ENCODE data around the gene ARHGAP26.

ARHGAP26 gene

DNA sequence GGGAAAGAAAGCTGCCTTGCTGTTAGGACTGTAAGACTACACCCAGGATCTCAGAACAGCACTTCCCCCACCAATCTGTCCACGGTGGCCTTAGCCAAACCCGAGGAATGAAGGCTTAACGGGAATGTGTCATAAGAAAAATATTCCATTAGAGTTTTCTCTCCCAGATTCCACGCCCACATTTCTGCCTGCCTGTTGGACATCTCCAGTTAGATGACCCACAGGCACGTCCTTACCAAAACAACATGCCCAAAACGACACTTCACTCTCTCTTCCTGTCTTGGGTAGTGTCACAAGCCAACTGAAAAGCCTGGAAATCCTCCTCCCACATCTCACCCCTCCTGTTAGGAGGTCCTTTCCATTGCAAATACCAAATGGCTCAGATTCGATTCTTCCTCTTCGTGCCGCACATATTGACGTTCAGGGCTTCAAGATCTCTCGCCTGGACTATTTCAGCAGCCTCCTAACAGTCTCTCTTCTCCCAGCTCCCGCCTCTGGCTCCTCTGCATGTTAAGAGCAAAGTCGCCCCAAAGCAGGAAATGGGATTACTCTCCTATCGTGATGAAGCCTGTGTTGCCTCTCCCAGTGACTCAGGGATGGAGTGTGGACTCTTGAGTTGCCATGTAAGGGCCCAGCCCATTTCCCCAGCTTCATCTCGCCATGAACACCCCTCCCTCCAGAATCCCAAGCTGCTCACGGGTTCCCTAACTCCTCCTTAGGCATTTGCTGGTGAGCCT is 474.0 kb downstream of the ARHGAP26 start:
- no peak overlapping the region for H3K27ac Mint-ChIP-seq
- H3K9me3 Mint-ChIP-seq, result peaks cover 7% of the 10 kb centered on the region
- CTCF ChIA-PET, result no interaction called here
- peaks cover 4% of the 10 kb centered on the region for H3K27me3 Mint-ChIP-seq
- H3K4me1 Mint-ChIP-seq, result no peaks in the 10 kb centered on the region
- no peak for DNase-seq
- no peak overlapping the region for H3K4me3 Mint-ChIP-seq
- no peaks in the 10 kb centered on the region for H3K36me3 Mint-ChIP-seq

DNA sequence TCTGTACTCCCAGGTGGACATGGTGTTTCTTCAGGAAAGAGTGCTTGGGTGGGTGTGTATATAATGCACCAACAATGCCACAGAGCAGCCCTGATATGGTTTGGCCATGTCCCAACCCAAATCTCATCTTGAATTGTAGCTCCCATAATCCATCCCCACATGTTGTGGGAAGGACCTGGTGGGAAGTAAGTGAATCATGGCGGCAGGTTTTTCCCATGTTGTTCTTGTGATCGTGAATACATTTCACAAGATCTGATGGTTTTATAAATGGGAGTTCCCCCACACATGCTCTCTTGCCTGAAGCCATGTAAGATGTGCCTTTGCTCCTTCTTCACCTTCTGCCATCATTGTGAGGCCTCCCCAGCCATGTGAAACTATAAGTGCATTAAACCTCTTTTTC is 474.8 kb downstream of the ARHGAP26 start:
- Mint-ChIP-seq H3K4me1 (no peaks in the 10 kb centered on the region), H3K4me3 (no peak overlapping the region), H3K27me3 (peaks cover 4% of the 10 kb centered on the region), H3K36me3 (no peaks in the 10 kb centered on the region), H3K27ac (no peak overlapping the region), H3K9me3 (peaks cover 7% of the 10 kb centered on the region)
- CTCF ChIA-PET, result no interaction called here
- no peak for DNase-seq

DNA sequence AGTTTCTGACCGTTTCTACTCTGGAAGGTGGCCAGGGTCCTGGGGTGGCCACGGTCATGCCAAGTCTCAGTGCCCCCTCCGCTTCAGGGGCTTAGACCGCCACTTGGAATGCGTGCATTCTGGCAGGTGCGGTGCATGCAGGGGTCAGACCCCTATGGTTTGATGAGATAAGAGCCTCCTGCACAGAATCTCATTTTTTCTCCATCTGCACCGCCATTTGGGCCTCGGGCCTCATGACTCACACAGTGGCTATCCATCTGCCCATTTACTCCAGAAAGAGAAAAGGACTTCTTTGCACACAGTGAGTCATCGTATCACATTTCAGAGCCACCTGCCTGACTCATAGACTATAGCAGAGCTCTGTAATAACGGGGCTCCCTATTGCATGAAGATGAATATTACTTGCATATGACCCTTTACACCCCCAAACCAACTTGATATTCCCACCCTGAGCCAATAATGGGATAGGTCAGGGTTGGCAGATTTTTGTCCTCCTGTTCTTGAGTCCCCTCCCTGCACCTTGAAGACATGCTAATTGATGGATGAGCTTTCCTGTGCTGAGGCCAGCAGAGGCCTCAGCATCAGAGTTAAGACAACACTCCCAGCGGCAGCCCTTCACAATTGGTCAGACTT is 475.9 kb downstream of the ARHGAP26 start:
- Mint-ChIP-seq H3K4me3 (no peak overlapping the region), H3K27ac (no peak overlapping the region), H3K4me1 (no peaks in the 10 kb centered on the region), H3K9me3 (peaks cover 7% of the 10 kb centered on the region), H3K27me3 (peaks cover 4% of the 10 kb centered on the region), H3K36me3 (no peaks in the 10 kb centered on the region)
- DNase-seq, result no peak
- CTCF ChIA-PET, result no interaction called here

DNA sequence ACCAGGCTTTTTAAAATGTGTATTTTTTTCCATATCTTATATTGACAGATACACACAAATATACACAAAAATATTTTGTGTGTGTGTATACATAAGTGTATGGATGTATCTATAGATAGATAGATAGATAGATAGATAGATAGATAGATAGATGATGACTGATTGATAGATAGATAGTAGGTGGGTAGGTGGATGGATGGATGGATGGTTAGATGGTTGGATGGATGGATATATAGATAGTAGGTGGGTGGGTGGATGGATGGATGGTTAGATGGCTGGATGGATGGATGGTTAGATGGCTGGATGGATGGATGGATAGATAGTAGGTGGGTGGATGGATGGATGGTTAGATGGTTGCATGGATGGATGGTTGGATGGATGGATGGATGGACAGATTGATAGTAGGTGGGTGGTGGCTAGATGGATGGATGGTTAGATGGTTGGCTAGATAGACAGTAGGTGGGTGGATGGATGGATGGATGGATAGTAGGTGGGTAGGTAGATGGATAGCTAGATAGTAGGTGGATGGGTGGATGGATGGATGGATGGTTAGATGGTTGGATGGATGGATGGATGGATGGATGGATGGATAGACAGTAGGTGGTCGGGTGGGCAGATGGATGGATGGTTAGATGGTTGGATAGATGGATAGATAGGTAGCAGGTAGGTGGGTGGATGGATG is 477.1 kb downstream of the ARHGAP26 start:
- Mint-ChIP-seq H3K27ac (no peak overlapping the region), H3K4me3 (no peak overlapping the region), H3K9me3 (peaks cover 7% of the 10 kb centered on the region), H3K4me1 (no peaks in the 10 kb centered on the region), H3K27me3 (peaks cover 4% of the 10 kb centered on the region), H3K36me3 (no peaks in the 10 kb centered on the region)
- DNase-seq, result no peak
- CTCF ChIA-PET, result no interaction called here

DNA sequence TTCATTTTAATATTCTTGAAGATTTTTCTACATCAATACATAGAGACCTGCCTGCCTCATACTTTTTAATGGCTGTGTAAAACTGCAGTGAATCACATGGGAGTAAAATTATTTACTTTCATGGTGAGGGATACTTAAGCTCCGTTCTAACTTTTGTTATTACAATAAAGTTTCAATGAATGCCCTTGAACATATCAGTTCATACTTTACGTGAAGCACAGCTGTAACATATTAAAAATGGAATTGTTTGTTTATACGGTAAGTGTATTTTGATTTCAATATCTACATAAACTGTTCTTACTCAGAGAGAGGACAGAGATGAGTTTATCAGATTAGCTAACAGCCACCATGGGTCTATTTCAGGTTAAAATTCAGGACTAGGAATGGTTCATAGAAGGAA is 478.2 kb downstream of the ARHGAP26 start:
- peaks cover 4% of the 10 kb centered on the region for H3K27me3 Mint-ChIP-seq
- no peak overlapping the region for H3K4me3 Mint-ChIP-seq
- CTCF ChIA-PET, result no interaction called here
- no peak overlapping the region for H3K27ac Mint-ChIP-seq
- no peaks in the 10 kb centered on the region for H3K36me3 Mint-ChIP-seq
- H3K4me1 Mint-ChIP-seq, result no peaks in the 10 kb centered on the region
- H3K9me3 Mint-ChIP-seq, result peaks cover 7% of the 10 kb centered on the region
- no peak for DNase-seq

DNA sequence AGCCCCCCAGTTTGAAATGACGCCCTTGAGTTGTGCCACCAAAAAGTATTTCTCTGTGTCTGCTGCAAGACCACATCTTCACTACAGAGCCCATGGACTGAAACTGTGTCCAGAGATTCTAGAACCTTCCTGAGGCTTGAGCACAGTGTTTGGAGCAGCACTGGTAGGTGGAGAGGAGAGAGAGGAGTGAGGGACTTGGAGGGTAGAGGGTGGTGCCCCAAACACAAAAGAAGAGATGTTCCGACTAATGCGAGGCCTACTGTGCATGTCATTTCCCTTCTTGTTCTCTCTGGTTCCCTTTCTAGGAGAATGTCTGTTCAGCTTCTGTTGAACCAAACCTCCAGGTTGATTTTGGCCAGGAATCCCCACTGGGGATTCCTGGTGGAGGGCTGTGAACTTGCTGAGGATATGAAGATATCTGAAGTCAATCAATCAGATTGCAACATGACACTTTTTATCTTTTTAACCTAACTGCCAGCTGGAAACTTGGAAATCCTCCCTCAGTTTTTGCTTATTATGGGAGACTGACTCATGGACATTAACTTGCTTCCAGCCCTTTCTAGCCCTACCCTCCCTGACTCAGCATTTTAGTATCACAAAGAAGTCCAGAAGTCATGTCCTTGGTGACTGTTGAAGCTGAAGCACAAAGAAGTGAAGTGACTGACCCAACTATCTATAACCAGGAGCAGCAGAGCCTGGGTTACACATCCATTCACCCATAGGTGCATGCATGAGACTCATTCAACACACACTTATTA is 478.8 kb downstream of the ARHGAP26 start:
- Mint-ChIP-seq H3K36me3 (no peaks in the 10 kb centered on the region), H3K4me1 (no peaks in the 10 kb centered on the region), H3K27ac (no peak overlapping the region), H3K4me3 (no peak overlapping the region), H3K27me3 (peaks cover 2% of the 10 kb centered on the region), H3K9me3 (peaks cover 7% of the 10 kb centered on the region)
- CTCF ChIA-PET, result no interaction called here
- no peak for DNase-seq

DNA sequence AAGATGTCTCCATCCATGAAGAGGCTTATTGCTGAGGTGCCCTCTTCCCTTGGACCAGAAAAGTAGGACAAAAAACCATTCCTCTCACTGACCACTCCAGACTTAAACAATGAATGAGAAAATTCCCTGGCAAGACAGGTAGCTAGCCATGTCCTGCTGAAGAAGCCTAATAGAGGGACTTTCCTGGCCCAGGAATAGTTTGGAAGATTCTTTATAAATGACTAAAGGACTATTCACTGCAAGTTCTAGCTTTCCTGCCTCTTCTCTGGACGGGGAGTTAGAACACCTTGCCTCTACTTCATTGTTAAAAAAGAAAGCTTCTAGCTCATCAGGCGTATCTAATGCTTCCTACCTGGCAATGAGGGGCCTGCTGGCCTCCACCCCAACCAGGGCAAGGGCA is 479.7 kb downstream of the ARHGAP26 start:
- Mint-ChIP-seq H3K36me3 (no peaks in the 10 kb centered on the region), H3K27ac (no peak overlapping the region), H3K9me3 (peaks cover 7% of the 10 kb centered on the region), H3K4me1 (no peaks in the 10 kb centered on the region), H3K4me3 (no peak overlapping the region), H3K27me3 (no peaks in the 10 kb centered on the region)
- no peak for DNase-seq
- CTCF ChIA-PET, result no interaction called here

DNA sequence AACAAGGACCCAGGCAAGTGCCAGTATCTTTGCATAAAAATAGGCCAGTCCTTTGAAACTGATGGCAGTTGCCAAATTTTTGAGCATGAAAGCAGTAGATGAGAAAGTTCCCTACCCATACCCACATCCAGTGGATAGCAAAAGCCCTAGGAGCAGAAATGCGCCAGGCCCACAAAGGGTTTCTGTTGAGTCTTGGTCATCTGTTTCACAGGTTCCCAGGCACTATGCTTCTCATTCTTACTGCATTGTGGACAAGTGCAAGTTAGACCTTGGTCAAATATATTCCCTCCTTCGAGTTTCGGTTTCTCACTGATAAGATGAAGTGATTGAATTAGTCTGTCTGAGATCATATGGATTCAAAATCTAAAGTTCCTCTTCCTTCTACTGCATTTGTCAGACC is 481.0 kb downstream of the ARHGAP26 start:
- no peak for DNase-seq
- no peaks in the 10 kb centered on the region for H3K36me3 Mint-ChIP-seq
- no peak overlapping the region for H3K27ac Mint-ChIP-seq
- H3K9me3 Mint-ChIP-seq, result peaks cover 2% of the 10 kb centered on the region
- CTCF ChIA-PET, result no interaction called here
- H3K4me3 Mint-ChIP-seq, result no peak overlapping the region
- no peaks in the 10 kb centered on the region for H3K27me3 Mint-ChIP-seq
- H3K4me1 Mint-ChIP-seq, result no peaks in the 10 kb centered on the region

DNA sequence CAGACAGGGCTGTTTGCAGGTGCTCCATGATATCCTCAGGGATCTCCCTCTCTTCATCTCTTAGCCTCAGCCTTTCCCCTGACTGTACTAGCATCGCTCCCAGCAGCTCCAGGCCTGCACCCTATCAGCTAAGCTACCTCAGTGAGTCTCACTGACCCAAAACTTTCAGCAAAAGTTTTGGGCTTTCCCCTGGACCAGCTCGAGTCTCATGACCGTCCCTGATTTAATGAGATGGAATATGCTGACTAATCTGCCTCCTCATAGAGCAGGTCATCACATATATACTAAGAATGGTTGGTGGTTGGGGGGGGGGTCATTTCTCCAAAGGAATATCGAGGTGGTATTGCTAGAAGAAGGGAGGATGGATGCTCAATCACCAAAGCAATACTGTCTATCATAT is 481.8 kb downstream of the ARHGAP26 start:
- no peak overlapping the region for H3K27ac Mint-ChIP-seq

DNA sequence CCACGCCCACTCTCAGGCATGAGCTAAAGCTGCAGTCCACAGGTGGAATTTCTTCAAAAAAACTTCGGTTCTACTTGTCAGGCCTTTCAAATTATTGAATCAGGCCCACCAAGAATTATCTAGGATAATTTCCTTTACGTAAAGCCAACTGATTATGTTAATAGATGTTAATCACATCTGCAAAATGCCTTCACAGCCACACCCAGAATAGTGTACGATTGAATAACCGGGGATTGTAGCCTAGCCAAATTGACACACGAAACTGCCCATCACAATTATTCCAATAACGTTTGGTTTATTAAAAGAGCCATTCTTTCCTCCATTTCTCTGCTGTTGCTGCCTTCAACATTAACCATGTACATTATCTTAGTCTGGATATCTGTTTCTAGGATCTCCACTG is 484.6 kb downstream of the ARHGAP26 start:
- Mint-ChIP-seq H3K27ac (no peak overlapping the region), H3K36me3 (no peaks in the 10 kb centered on the region), H3K4me3 (no peak overlapping the region), H3K4me1 (no peaks in the 10 kb centered on the region), H3K9me3 (no peaks in the 10 kb centered on the region), H3K27me3 (no peaks in the 10 kb centered on the region)
- CTCF ChIA-PET, result no interaction called here
- DNase-seq, result no peak

More for the DNA sequence above, 481.8 kb downstream of the ARHGAP26 start:
- H3K4me3 Mint-ChIP-seq, result no peak overlapping the region
- H3K27me3 Mint-ChIP-seq, result no peaks in the 10 kb centered on the region
- no peaks in the 10 kb centered on the region for H3K36me3 Mint-ChIP-seq
- CTCF ChIA-PET, result no interaction called here
- H3K4me1 Mint-ChIP-seq, result no peaks in the 10 kb centered on the region
- DNase-seq, result no peak
- no peaks in the 10 kb centered on the region for H3K9me3 Mint-ChIP-seq

DNA sequence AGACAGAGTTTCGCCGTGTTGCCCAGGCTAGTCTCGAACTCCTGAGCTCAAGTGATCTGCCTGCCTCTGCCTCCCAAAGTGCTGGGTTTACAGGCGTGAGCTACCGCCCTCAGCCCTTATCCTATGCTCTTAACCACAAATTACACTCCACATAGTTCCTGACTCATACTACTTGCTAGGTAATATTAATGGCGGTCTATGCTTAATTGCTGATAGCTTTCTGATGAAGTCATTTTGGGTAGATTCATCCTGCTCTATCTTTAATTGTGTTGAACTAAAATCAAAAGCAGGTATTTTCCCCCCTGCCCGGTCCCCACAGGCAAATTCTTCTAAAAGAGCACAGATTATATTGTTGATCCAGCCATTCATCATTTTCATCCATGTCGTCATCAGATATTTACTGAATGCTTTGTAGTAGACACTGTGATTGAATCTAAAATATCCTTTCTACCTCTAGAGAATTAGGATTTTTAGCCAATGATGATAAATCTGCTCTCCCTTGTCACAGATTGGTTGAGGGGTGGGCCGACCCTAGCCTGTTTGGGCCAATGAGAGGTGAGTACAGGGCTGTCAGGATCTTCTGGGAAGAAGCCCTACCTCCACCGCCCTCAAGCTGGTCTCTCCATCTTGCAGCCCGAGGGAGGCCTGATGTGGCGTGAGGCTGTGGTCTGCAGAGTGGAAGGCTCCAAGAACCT is 488.5 kb downstream of the ARHGAP26 start:
- CTCF ChIA-PET, result no interaction called here
- Mint-ChIP-seq H3K36me3 (no peaks in the 10 kb centered on the region), H3K9me3 (no peaks in the 10 kb centered on the region), H3K27ac (no peak overlapping the region), H3K4me3 (no peak overlapping the region), H3K4me1 (no peaks in the 10 kb centered on the region), H3K27me3 (no peaks in the 10 kb centered on the region)
- DNase-seq, result no peak

DNA sequence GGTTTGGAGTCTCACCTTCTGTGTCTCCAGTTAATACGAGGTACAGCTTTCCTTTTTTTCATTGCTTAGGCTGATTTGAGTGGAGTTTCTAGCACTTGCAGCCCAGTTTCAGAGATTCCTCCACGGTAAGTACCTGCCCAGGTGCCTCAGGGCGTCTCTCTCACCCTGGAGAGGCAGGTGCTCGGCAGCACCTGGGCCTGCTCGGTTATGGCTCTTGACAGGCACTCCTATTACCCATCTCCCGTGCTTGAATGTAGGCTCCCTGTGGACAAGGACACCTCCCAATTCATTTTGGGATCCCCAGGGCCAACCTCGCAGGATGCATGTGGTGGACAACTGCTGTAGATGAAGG is 489.1 kb downstream of the ARHGAP26 start:
- H3K4me1 Mint-ChIP-seq, result no peaks in the 10 kb centered on the region
- H3K4me3 Mint-ChIP-seq, result no peak overlapping the region
- no peak for DNase-seq
- H3K27ac Mint-ChIP-seq, result no peak overlapping the region
- H3K27me3 Mint-ChIP-seq, result no peaks in the 10 kb centered on the region
- H3K9me3 Mint-ChIP-seq, result no peaks in the 10 kb centered on the region
- no peaks in the 10 kb centered on the region for H3K36me3 Mint-ChIP-seq
- CTCF ChIA-PET, result no interaction called here

DNA sequence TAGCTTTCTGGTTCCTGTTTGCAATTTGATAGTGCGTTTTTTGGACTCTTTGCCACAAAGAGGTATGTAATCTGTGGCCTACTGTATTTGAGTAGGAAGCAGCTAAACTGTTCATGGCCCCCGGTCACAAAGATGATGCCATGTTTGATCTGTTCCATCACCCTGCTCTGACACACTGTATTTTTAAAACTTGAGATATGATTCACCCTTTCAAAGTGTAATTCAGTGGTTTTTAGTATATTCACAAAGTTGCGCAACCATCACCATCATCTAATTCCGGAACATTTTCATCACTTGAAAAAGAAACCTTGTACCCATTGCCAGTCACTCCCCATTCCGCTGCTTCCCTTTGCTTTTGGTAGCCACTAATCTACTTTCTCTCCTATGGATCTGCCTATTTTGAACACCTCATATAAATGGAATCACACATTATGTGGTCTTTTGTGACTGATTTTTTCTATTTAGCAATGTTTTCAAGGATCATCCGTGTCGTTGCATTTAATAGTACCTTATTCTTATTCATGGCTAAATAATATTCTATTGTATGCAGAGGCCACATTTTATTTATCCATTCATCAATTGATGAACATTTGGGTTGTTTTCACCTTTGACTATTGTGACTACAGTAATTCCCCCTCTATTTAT is 491.7 kb downstream of the ARHGAP26 start:
- H3K27me3 Mint-ChIP-seq, result no peaks in the 10 kb centered on the region
- peaks cover 2% of the 10 kb centered on the region for H3K36me3 Mint-ChIP-seq
- CTCF ChIA-PET, result interaction anchor here (1.1 kb wide), 1 partner anchor 19 kb away, joined by 3 read pairs; no protein-coding TSS in a partner anchor
- H3K27ac Mint-ChIP-seq, result no peak overlapping the region
- DNase-seq, result no peak
- H3K4me3 Mint-ChIP-seq, result no peak overlapping the region
- H3K9me3 Mint-ChIP-seq, result peaks cover 8% of the 10 kb centered on the region
- no peaks in the 10 kb centered on the region for H3K4me1 Mint-ChIP-seq

All from activated naive CD4-positive, alpha-beta T cell treated with anti-CD3 and anti-CD28 coated beads, Interleukin-2, amount 10 ng/mL, durations not matched to agents 7 days and 5 days (primary cell).